ENCODE data around the gene RCL1. TPM values are rescaled to one million over a fixed set of nuclear protein-coding genes. Genes with fewer than 3 reads are reported as not detected.

Gene RCL1
- total RNA-seq, 1 experiment from 2014 or later: 34.4 TPM

- H4K20me1 ChIP-seq (ENCODE audit: control insufficient read depth, insufficient read depth, insufficient read length): no peaks in the 10 kb centered on the region
- no peaks in the 10 kb centered on the region for H3K4me1 ChIP-seq (ENCODE audit: insufficient read depth, low read length)
- no peak overlapping the region for H3K4me3 Mint-ChIP-seq
- WGBS (ENCODE audit: extremely low coverage, insufficient read length, low lambda C conversion rate): no CpG with 5 or more reads among the region's 2 CpGs
- no peaks in the 10 kb centered on the region for H3K9me3 ChIP-seq (ENCODE audit: control insufficient read depth, low read depth, low read length)
- no peaks in the 10 kb centered on the region for H3K9me3 Mint-ChIP-seq
- H2BK15ac ChIP-seq (ENCODE audit: low read depth, low read length): no peak overlapping the region
- H3K27me3 ChIP-seq (ENCODE audit: insufficient read depth, low read length): no peaks in the 10 kb centered on the region
- no peaks in the 10 kb centered on the region for H3K79me2 ChIP-seq (ENCODE audit: insufficient read depth, low read length)
- no peak overlapping the region for H3K56ac ChIP-seq (ENCODE audit: insufficient read length, low read depth, low read length)
- H3K79me1 ChIP-seq (ENCODE audit: insufficient read depth, low read depth, low read length, poor library complexity, severe bottlenecking): no peaks in the 10 kb centered on the region
- TF ChIP-seq CTCF (conservative IDR thresholded peaks at IDR 0.05): no peak
- H4K8ac ChIP-seq (replicated peaks; ENCODE audit: insufficient read length, low read depth, low read length): no peak overlapping the region
- H3K4ac ChIP-seq (ENCODE audit: low read depth, low read length): no peak overlapping the region
- H3K27me3 Mint-ChIP-seq (ENCODE audit: low read depth): no peaks in the 10 kb centered on the region
- no peak overlapping the region for H2AK5ac ChIP-seq (ENCODE audit: insufficient read length, low read length)
- H2BK120ac ChIP-seq (ENCODE audit: low read depth, low read length, poor library complexity, severe bottlenecking): no peak overlapping the region
- DNase-seq: no peak
- H3T11ph ChIP-seq (ENCODE audit: low read length): no peak overlapping the region
- no peak overlapping the region for H4K91ac ChIP-seq (ENCODE audit: insufficient read length, low read depth, low read length)
- H3K23ac ChIP-seq (ENCODE audit: insufficient read length, low read depth, low read length): no peak overlapping the region
- no peak overlapping the region for H4K5ac ChIP-seq (ENCODE audit: insufficient read length, low read depth, low read length)
- H3K4me1 Mint-ChIP-seq: peaks cover 5 to 9% of the 10 kb centered on the region in 2 experiments
- no peak overlapping the region for H3K4me2 ChIP-seq (ENCODE audit: insufficient read depth, insufficient read length, low read length)
- no peak overlapping the region for H2BK5ac ChIP-seq (ENCODE audit: insufficient read length, low read length)
- no peak overlapping the region for H2AFZ ChIP-seq (ENCODE audit: low read length)
- H3K23me2 ChIP-seq (ENCODE audit: insufficient read length, low read depth, low read length, poor library complexity, severe bottlenecking): no peaks in the 10 kb centered on the region
- H2BK20ac ChIP-seq (ENCODE audit: low read depth, low read length, poor library complexity, severe bottlenecking): no peak overlapping the region
- H3K9ac ChIP-seq (ENCODE audit: extremely low read depth, insufficient read length, low read length): no peak overlapping the region
- no peak overlapping the region for H2BK12ac ChIP-seq (ENCODE audit: insufficient read length, low read depth, low read length)
- peaks cover 12 to 47% (median 14%) of the 10 kb centered on the region in 3 experiments; a peak in 6 of 7 replicates for H3K36me3 Mint-ChIP-seq (ENCODE audit: insufficient read depth in 1 of 3, low read depth in 3 of 3)
- no peak overlapping the region for H3K18ac ChIP-seq (ENCODE audit: insufficient read length, low read depth, low read length)
- no peak overlapping the region for H3K27ac Mint-ChIP-seq
- H3K27ac ChIP-seq (ENCODE audit: insufficient read length, low read depth, low read length): no peak overlapping the region
- H3K14ac ChIP-seq (ENCODE audit: insufficient read depth, low read length): no peak overlapping the region
Observed at GRCh38 chr9:4860383-4860782, 67.6 kb downstream of the RCL1 start.
